ENCODE results near the gene WBP2. TPM values are rescaled to one million over a fixed set of nuclear protein-coding genes. Genes with fewer than 3 reads are reported as not detected.

Gene WBP2
- total and polyA plus RNA-seq, 10 of the 15 experiments (the other 5 are each of a cell fraction or from before 2014, with no cell fraction given), result 1.5 to 57.3 (median 27.5) TPM

- no peak for TF ChIP-seq E4F1 (IDR thresholded peaks at IDR 0.05; ENCODE audit: borderline replicate concordance, partially characterized antibody)
- TF ChIP-seq SKIL (IDR thresholded peaks at IDR 0.05; ENCODE audit: low read depth, poor library complexity, severe bottlenecking), result no peak
Measured at GRCh38 chr17:75839942-75840798, 15.0 kb downstream of the WBP2 start (continued).

GRCh38 chr17:75838410-75838809 lies 16.7 kb downstream of the WBP2 start:
- in situ Hi-C loops (cut with MboI), result no loop called here
- FAIRE-seq, result no peak
- BruUV-seq (replicated peaks), result no TSS peak

More at GRCh38 chr17:75838410-75838809, 16.7 kb downstream of the WBP2 start:
- POLR2A ChIA-PET, result no interaction called here
- no peak for DNase-seq (ENCODE audit: low read depth, low spot score)
- RAD21 ChIA-PET (ENCODE audit: unreplicated experiment), result no interaction called here
- Histone ChIP-seq H3K36me3 (ENCODE audit: control insufficient read depth in 2 of 2, insufficient read depth in 2 of 2, low read length in 1 of 2) (peaks cover 0 to 5% of the 10 kb centered on the region in 2 experiments), H3K4me1 (ENCODE audit: control insufficient read depth, insufficient read depth, low read length) (no peaks in the 10 kb centered on the region; the same call in 1 of the 2 replicates), H3K9me3 (replicated peaks; ENCODE audit: control insufficient read depth, insufficient read depth, low read length) (no peaks in the 10 kb centered on the region), H3K27me3 (replicated peaks in 1 of 2; ENCODE audit: control insufficient read depth in 2 of 2, insufficient read depth in 2 of 2, low read length in 1 of 2) (no peaks in the 10 kb centered on the region), H3K4me2 (ENCODE audit: control insufficient read depth, insufficient read depth) (no peak overlapping the region), H3K9ac (ENCODE audit: control insufficient read depth, insufficient read depth, low read length) (no peak overlapping the region), H4K20me1 (ENCODE audit: control insufficient read depth, insufficient read depth) (no peaks in the 10 kb centered on the region), H3K79me2 (ENCODE audit: control insufficient read depth, insufficient read depth, low read length) (peaks cover 4% of the 10 kb centered on the region), H3K4me3 (no peak overlapping the region), H2AFZ (ENCODE audit: control insufficient read depth, low read depth, low read length) (no peak overlapping the region), H3K27ac (ENCODE audit: control insufficient read depth, insufficient read depth) (no peak overlapping the region)
- TF ChIP-seq EZH2 (IDR thresholded peaks at IDR 0.05; ENCODE audit: borderline replicate concordance, control insufficient read depth, low read depth, low read length), result no peak
- TF ChIP-seq SREBF1 (IDR thresholded peaks at IDR 0.05; ENCODE audit: low read length), result no peak
- no peak for TF ChIP-seq JUNB (IDR thresholded peaks at IDR 0.05)
- no peak for TF ChIP-seq RB1 (IDR thresholded peaks at IDR 0.05; ENCODE audit: borderline replicate concordance)
- WGBS (ENCODE audit: insufficient coverage, insufficient replicate concordance, low lambda C conversion rate, missing lambda C conversion rate), result 91% methylated on average over 15 of the region's 15 CpGs
- SMC1A ChIA-PET (ENCODE audit: uncharacterized antibody, unreplicated experiment), result no interaction called here
- no peak for ATAC-seq
- CTCF ChIA-PET, result no interaction called here
- intact Hi-C loops (cut with micrococcal nuclease; ENCODE audit: unreplicated experiment), result no loop called here

Data from GM12878 (cell line).